Dermis blood vessel endothelial cell (primary cell): ENCODE data around the gene THSD4. TPM values are rescaled to one million over a fixed set of nuclear protein-coding genes. Genes with fewer than 3 reads are reported as not detected.
A peak's percentile ranks its signal among the peaks of the same experiment; 100 is the strongest.
"Not testable (repeated sequence)": the region's sequence is repeated elsewhere in the genome, so short reads cannot be mapped to it uniquely, and the experiment has no call there.

Experiments
- DNase-seq: peaks from one replicate; pipeline ENCODE4 v3.0.0; 2010
- total RNA-seq: library from RNA; depleted of rRNA; stranded (reverse); fragments of >200 nt; gene quantifications from 2 replicates; pipeline ENCODE4 v1.2.3, GENCODE V29; 2014

Gene THSD4
- total RNA-seq, 1 donor from 2014 or later, result 34.2 TPM

GRCh38 chr15:71393383-71393782 is 278.1 kb downstream of the THSD4 start:
- DNase-seq, result no peak

- no peak for DNase-seq
Observed at GRCh38 chr15:71396536-71397125, 281.4 kb downstream of the THSD4 start.

- no peak for DNase-seq
Observed at GRCh38 chr15:71397377-71397776, 282.1 kb downstream of the THSD4 start.

- no peak for DNase-seq
Observed at GRCh38 chr15:71400294-71400693, 285.0 kb downstream of the THSD4 start.

- not testable (repeated sequence) for DNase-seq
Observed at GRCh38 chr15:71401728-71402127, 286.5 kb downstream of the THSD4 start.

GRCh38 chr15:71409541-71409940 is 294.3 kb downstream of the THSD4 start:
- peak; percentile 40 for DNase-seq

- no peak for DNase-seq
Observed at GRCh38 chr15:71410347-71410746, 295.1 kb downstream of the THSD4 start.

- DNase-seq, result no peak
Observed at GRCh38 chr15:71411538-71412482, 296.5 kb downstream of the THSD4 start.

- DNase-seq, result no peak
Observed at GRCh38 chr15:71413419-71413818, 298.1 kb downstream of the THSD4 start.

GRCh38 chr15:71414853-71415252 is 299.6 kb downstream of the THSD4 start:
- no peak for DNase-seq

GRCh38 chr15:71422530-71423259 is 307.4 kb downstream of the THSD4 start:
- DNase-seq, result no peak

- DNase-seq, result no peak
Observed at GRCh38 chr15:71424765-71425164, 309.5 kb downstream of the THSD4 start.

GRCh38 chr15:71425388-71425787 is 310.1 kb downstream of the THSD4 start:
- no peak for DNase-seq

- DNase-seq, result no peak
Observed at GRCh38 chr15:71426792-71427191, 311.5 kb downstream of the THSD4 start.

GRCh38 chr15:71430782-71431181 is 315.5 kb downstream of the THSD4 start:
- DNase-seq, result no peak

- no peak for DNase-seq
Observed at GRCh38 chr15:71431343-71432336, 316.4 kb downstream of the THSD4 start.

- no peak for DNase-seq
Observed at GRCh38 chr15:71433402-71433801, 318.1 kb downstream of the THSD4 start.

- no peak for DNase-seq
Observed at GRCh38 chr15:71434774-71435173, 319.5 kb downstream of the THSD4 start.

- no peak for DNase-seq
Observed at GRCh38 chr15:71435552-71435951, 320.3 kb downstream of the THSD4 start.

GRCh38 chr15:71436854-71437253 is 321.6 kb downstream of the THSD4 start:
- DNase-seq, result no peak

GRCh38 chr15:71437404-71437803 is 322.1 kb downstream of the THSD4 start:
- no peak for DNase-seq

GRCh38 chr15:71437919-71438318 is 322.6 kb downstream of the THSD4 start:
- DNase-seq, result no peak
